NT2/D1 (cell line): ENCODE results near the gene KSR1.

ENCODE experiments used
- DNase-seq: peaks from one replicate; pipeline ENCODE4 v3.0.0-alpha.2; 2011; ENCODE audit warnings: low read depth, low spot score
- H3K27me3 ChIP-seq: 2 replicates; pipeline ENCODE4 v1.6.0; 2011; ENCODE audit warnings: mild to moderate bottlenecking; ENCODE audit not compliant: insufficient read length, insufficient read depth
- H3K36me3 ChIP-seq: 2 replicates; pipeline ENCODE4 v1.6.1; 2011; ENCODE audit warnings: mild to moderate bottlenecking, low read length, mixed read lengths; ENCODE audit not compliant: insufficient read depth, insufficient read length
- H3K4me1 ChIP-seq: 2 replicates; pipeline ENCODE4 v1.5.1; 2011; ENCODE audit not compliant: insufficient read depth, insufficient read length
- H3K4me3 ChIP-seq: 2 replicates; pipeline ENCODE4 v1.5.1; 2011; ENCODE audit warnings: low read depth; ENCODE audit not compliant: insufficient read length
- H3K9ac ChIP-seq: 2 replicates; pipeline ENCODE4 v1.6.0; 2011; ENCODE audit warnings: low read depth; ENCODE audit not compliant: insufficient read length
- H3K9me3 ChIP-seq: 2 replicates; pipeline ENCODE4 v1.5.1; 2011; ENCODE audit warnings: mild to moderate bottlenecking, low read length; ENCODE audit not compliant: insufficient read depth
- SUZ12 ChIP-seq: IDR thresholded peaks from 2 replicates; pipeline ENCODE4 v1.6.1; 2011; ENCODE audit not compliant: insufficient read length, insufficient read depth; ENCODE audit errors: extremely low read depth
- YY1 ChIP-seq: IDR thresholded peaks from 2 replicates; pipeline ENCODE4 v1.6.1; 2011; ENCODE audit not compliant: insufficient read length, insufficient read depth
- ZNF274 ChIP-seq: IDR thresholded peaks from 2 replicates; pipeline ENCODE4 v1.6.1; 2011; ENCODE audit warnings: mild to moderate bottlenecking, low read depth, low read length

The KSR1 gene

DNA sequence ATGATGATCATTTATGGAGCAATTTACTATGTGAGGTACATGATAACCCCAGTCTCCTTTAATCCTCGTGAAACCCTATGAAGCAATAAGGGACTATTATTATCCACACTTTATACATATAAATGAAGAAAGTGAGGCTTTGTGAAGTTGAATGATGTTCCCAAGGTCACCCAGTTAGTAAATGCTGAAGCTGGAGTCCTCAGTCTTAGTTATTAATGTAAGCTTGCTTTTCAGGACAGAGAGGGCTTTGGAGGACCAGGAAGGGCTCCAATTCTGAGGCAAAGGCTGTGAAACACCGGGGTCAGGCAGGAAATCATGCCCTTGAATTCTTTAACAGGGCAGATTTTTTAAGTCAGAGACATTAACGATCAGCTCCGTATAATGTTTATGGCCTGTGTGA, 36.8 kb downstream of the KSR1 start:
- peaks cover 3% of the 10 kb centered on the region for H3K36me3 ChIP-seq
- H3K4me3 ChIP-seq, result no peak overlapping the region
- no peak overlapping the region for H3K9ac ChIP-seq
- TF ChIP-seq SUZ12 (no peak), ZNF274 (no peak), YY1 (no peak)
- no peaks in the 10 kb centered on the region for H3K9me3 ChIP-seq
- H3K4me1 ChIP-seq, result peaks cover 18% of the 10 kb centered on the region
- H3K27me3 ChIP-seq, result no peaks in the 10 kb centered on the region
- DNase-seq, result no peak

DNA sequence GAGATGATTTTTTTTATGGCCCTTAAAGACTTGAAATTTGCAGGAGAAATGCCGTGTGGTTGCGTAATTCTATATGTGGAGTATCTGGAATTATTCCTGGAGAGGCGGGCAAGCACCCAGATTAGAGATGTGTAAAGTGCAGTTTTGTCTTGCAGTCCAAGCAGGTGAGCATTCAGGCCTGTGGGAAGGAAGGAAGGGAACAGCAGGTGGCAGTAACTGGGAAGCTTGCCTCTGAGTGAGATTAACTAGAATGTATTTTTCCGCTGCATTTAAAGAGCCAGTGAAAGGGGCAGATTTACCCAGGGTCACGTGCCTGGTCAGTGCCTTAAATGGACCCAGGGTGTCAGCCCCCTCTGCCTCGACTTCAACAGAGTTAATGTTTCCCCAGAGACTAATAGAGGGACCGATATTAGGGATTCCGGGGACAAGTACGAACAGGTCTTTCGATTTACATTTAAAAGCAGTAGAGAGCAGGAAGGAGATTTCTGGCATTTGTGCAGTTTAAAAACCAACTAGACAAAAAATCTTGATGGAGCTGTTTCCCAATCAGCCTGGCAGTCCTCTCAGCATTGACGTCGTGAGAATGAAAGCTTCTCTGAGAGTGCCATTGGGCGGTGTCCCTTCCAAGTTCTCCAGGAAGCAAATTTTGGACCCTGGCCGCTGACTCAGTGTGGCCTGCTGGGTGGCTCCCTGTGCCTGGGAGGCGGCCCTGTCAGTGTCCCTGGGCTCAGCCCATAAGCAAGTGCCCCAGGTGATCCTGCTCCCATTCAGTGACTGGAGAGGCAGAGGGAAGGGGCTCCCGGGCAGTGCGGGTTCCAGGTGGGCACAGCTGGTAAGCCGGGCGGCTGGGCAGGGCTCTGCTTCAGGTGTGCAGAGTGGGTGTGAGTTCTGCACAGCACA, 38.2 kb downstream of the KSR1 start:
- DNase-seq, result no peak
- peaks cover 3% of the 10 kb centered on the region for H3K36me3 ChIP-seq
- TF ChIP-seq YY1 (no peak), SUZ12 (no peak), ZNF274 (no peak)
- H3K9ac ChIP-seq, result no peak overlapping the region
- H3K27me3 ChIP-seq, result no peaks in the 10 kb centered on the region
- peaks cover 4% of the 10 kb centered on the region; the same call in 1 of the 2 replicates for H3K9me3 ChIP-seq
- H3K4me1 ChIP-seq, result peaks cover 18% of the 10 kb centered on the region
- H3K4me3 ChIP-seq, result no peak overlapping the region

- Histone ChIP-seq H3K9me3 (peaks cover 14% of the 10 kb centered on the region; the same call in 1 of the 2 replicates), H3K36me3 (peaks cover 12% of the 10 kb centered on the region), H3K4me3 (no peak overlapping the region), H3K27me3 (no peaks in the 10 kb centered on the region), H3K9ac (no peak overlapping the region), H3K4me1 (peaks cover 18% of the 10 kb centered on the region)
- TF ChIP-seq ZNF274 (no peak), YY1 (no peak), SUZ12 (no peak)
- no peak for DNase-seq
These were observed 39.2 kb downstream of the KSR1 start for GRCh38 chr17:27495460-27495859.

DNA sequence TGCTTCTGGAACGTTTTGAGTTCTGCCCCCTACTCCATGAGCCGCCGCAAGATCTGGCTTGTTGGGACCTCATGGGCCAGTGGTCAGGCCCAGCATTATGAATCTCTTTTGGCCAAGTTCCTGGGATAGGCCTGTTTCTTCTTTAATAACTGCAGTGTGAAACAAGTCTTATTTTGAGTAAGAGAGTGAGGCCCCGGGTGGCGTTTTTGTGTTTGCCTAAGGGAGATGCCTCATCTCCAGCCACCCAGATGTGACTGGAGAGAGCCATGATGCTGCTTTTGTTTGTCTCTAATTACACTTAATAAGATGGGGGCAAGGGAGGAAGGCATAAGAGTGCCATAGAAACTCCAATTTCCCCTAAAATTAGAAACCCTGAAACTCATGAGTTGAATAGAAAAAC, 39.8 kb downstream of the KSR1 start:
- no peak for DNase-seq
- Histone ChIP-seq H3K27me3 (no peaks in the 10 kb centered on the region), H3K9me3 (peaks cover 19% of the 10 kb centered on the region), H3K4me1 (peaks cover 18% of the 10 kb centered on the region), H3K36me3 (peaks cover 12% of the 10 kb centered on the region), H3K4me3 (no peak overlapping the region), H3K9ac (no peak overlapping the region)
- TF ChIP-seq ZNF274, result no peak
- TF ChIP-seq SUZ12, result no peak
- TF ChIP-seq YY1, result no peak

GRCh38 chr17:27496437-27496943, 40.2 kb downstream of the KSR1 start:
- H3K36me3 ChIP-seq, result peaks cover 12% of the 10 kb centered on the region
- H3K4me1 ChIP-seq, result peaks cover 18% of the 10 kb centered on the region
- TF ChIP-seq SUZ12 (no peak), ZNF274 (no peak), YY1 (no peak)
- H3K4me3 ChIP-seq, result no peak overlapping the region
- no peaks in the 10 kb centered on the region for H3K27me3 ChIP-seq
- peaks cover 24% of the 10 kb centered on the region for H3K9me3 ChIP-seq
- no peak for DNase-seq
- H3K9ac ChIP-seq, result no peak overlapping the region

DNA sequence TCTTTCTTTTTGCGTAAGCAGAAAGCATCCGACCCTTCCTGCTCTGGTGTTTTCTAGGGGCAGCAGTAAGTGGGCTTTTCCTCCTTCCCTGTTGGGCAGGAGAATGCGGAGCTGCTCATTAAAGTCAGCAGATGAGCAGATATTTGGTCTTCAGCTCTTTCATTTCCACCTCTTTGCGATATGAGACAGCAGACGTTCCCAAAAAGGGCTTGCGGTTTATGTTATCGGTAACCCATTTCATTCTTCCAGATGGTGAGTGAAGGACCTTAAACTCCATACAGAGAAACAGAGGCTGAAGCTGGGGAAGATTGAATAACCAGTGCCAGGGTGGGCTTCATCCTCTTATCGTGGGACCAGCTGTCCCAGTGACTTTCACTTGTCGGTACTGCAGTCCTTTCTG, 40.7 kb downstream of the KSR1 start:
- Histone ChIP-seq H3K9me3 (peaks cover 29% of the 10 kb centered on the region), H3K36me3 (peaks cover 12% of the 10 kb centered on the region), H3K27me3 (no peaks in the 10 kb centered on the region), H3K4me1 (peaks cover 13% of the 10 kb centered on the region), H3K9ac (no peak overlapping the region), H3K4me3 (no peak overlapping the region)
- no peak for DNase-seq
- TF ChIP-seq SUZ12 (no peak), YY1 (no peak), ZNF274 (no peak)

DNA sequence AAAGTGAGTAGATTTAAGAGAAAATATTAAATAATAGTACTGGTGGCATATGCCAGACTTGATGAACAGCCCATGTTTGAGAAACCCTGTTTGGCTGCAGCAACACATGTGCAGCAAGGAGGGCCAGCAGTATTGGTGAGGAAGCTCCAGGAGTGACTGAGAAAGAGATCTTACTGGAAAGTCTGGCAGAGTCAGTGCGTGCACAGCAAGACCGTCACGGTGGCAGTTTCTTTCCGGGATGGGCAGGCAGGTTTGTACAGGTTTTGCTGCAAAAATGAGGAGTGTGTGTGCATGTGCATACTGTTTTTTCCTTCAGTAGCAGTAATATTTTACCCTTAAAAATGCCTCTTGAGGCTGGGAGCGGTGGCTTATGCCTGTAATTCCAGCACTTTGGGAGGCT, 41.4 kb downstream of the KSR1 start:
- H3K9me3 ChIP-seq, result peaks cover 36% of the 10 kb centered on the region
- H3K27me3 ChIP-seq, result no peaks in the 10 kb centered on the region
- H3K36me3 ChIP-seq, result peaks cover 12% of the 10 kb centered on the region
- TF ChIP-seq SUZ12, result no peak
- no peak for TF ChIP-seq YY1
- no peak for TF ChIP-seq ZNF274
- no peak overlapping the region for H3K4me3 ChIP-seq
- peaks cover 13% of the 10 kb centered on the region for H3K4me1 ChIP-seq
- peak overlapping the region; percentile 10 for H3K9ac ChIP-seq
- no peak for DNase-seq
